Stimulated activated CD4-positive, alpha-beta T cell treated with anti-CD3 and anti-CD28 coated beads, Interleukin-4, amount 100 ng/mL, for 1 hour (primary cell): ENCODE data around the gene NBEA.
"Not testable (repeated sequence)": the region's sequence is repeated elsewhere in the genome, so short reads cannot be mapped to it uniquely, and the experiment has no call there.

ENCODE experiments used
- DNase-seq: peaks from one replicate; pipeline ENCODE4 v3.0.0-alpha.2; 2020

NBEA gene

DNA sequence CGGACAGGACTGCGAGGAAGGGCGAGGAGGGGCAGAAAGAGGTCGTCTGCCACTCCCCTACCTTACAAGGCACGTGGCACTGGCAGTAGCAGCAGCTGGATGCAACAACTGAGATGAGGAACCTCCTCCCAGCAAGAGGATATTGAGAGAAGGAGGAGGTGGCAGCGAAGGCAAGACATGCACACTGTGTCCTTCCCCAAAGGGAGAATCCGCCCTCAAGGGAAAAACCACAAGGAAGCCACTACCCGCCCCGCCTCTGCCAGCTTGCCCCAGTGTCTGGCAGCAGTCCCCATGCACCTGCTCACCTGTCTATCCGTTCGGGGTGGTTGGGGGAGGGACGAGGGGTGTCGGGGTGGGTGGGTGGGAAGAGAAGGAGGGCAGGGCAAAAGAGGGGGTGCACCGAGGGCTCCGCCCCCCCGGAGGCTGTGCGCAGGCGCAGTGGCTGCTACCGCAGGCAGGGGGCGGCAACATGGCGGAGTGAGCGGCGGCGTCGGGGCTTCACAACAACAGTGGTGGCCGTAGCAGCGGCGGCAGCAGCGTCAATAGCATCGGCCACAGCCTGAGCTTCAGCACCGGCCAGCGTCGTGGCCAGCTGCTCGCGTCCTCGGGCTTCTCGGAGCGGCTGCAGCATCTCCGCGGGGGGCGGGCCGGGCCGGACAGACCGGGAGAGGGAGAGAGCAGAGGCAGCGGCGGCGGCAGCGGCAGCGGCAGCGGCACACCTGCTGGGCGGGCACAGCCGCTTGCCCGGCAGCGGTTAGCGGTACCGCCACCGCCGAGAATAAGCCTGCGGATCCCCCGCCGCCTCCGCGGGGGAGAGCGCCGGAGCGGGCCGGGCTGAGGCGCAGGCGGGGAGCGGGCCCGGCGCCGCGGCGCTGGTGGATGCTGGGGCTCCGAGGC, at the start of gene NBEA:
NBEA (plus strand) TSS at position 436 of the 897 bp plus-strand sequence. CDS start 551 bp downstream, outside the sequence.
- peak; percentile 79 for DNase-seq

DNA sequence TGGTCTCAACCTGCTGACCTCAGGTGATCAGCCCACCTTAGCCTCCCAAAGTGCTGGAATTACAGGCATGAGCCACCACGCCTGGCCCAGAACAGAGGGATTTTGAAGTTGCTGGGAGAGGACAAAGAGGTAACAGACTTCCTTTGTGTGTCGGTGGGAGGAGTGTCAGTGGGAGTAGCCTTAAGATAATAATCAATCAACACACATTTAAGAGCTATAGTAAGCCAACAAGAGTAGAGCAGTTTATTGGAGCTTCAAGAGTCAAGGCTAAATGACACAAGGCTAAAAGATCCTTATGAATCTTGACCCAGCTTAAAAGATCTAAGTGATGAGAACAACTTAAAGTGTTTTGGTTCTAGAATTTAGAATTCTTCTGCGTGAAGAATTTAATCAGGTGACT, 47.3 kb upstream of the NBEA start:
- DNase-seq, result no peak

DNA sequence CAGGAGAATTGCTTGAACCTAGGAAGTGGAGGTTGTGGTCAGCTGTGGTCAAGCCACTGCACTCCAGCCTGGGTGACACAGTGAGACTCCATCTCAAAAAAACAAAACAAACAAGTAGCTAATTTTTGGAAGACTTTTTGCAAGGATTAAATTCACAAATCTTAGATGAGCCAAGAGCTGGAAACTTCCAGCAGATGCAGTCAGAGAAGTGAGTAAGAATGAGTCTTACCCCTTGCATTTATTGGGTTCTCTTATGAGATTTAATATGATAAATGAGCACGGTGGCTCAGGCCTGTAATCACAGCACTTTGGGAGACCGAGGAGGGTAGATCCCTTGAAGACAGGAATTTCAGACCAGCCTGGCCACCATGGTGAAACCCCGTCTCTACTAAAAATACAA, 44.9 kb upstream of the NBEA start:
- no peak for DNase-seq

- DNase-seq, result no peak
These were observed 42.2 kb upstream of the NBEA start for GRCh38 chr13:34899888-34900287.

GRCh38 chr13:34900288-34900739, 41.8 kb upstream of the NBEA start:
- no peak for DNase-seq

GRCh38 chr13:34901572-34901971, 40.5 kb upstream of the NBEA start:
- no peak for DNase-seq

- DNase-seq, result no peak
These were observed 30.9 kb upstream of the NBEA start for GRCh38 chr13:34911159-34911558.

DNA sequence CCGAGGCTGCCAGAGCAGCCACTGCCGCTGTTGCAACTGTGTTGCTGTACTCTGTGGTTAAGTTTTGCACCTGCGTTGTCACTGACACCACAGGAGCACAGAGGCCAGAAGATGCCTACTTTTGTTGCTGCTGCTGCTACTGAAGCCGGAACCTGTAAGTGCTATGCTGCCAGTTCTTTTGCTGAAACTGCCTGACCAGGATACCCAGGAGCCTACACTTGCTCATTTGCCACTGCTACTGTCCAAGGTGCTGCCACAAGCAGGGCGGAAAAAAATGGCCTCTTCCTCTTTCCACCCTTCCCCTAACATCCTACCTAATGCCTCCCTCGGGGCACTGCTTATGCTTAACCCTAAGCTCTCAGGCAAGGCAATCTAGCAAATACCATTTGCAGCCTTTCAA, 29.0 kb upstream of the NBEA start:
- DNase-seq, result no peak

GRCh38 chr13:34914416-34914815, 27.7 kb upstream of the NBEA start:
- DNase-seq, result no peak

DNA sequence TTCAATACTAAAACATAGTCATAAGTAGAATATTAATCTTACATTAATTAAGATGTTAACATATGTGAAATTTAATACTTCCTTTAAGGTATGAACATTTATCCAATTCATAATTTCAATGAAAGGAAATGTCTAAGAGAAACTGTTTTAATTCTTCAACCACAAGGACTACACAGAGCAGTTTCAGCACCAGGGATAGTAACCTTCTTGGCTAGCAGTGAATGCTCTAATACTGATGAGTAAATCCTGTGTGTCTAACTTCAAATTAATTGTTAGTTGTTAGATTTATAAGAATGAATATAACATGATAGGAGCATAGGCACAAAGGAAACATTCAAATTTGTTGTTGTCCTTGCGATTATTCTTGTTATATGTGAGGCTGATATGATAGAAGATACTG, 15.6 kb upstream of the NBEA start:
- no peak for DNase-seq

DNA sequence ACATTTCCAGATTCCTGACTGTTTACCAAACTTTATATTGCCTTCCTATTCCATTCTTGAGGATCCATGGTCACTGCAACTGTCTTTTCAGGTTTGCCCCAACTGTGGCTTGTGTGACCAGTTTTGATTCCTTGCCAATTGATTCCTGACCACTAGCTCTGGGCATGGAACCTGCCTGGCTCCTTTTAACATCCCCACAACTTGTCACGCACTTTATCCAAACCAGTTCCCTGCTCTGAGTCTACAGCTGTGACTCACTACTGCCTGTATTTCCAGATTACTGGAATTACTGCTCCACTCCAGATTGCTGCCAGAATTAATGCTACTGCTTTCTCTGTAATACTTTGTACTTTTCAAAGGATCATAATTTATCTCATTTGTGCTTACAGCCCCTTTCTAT, 13.4 kb upstream of the NBEA start:
- not testable (repeated sequence) for DNase-seq

- DNase-seq, result no peak
These were observed 10.5 kb upstream of the NBEA start for GRCh38 chr13:34931572-34931971.

- no peak for DNase-seq
These were observed 8.7 kb upstream of the NBEA start for GRCh38 chr13:34933349-34933748.

DNA sequence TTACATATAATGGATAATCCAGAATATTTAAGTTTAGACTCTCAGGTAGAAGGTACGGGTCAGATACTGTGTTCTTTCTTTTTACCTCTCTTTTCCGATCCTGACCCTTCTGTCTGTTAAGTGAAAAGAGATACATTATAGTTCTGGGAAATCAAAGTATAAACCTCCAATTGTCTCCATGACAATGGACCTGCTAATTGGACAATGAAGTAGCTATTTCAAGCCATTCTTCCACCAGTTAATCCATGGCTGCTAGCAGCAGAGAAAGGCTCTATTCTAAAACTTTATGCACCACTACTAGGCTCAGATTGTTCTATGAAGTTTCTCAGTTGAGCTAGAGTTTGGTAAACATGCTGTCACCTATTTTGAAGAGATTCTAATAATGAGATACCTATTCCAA, 8.3 kb upstream of the NBEA start:
- DNase-seq, result no peak

DNA sequence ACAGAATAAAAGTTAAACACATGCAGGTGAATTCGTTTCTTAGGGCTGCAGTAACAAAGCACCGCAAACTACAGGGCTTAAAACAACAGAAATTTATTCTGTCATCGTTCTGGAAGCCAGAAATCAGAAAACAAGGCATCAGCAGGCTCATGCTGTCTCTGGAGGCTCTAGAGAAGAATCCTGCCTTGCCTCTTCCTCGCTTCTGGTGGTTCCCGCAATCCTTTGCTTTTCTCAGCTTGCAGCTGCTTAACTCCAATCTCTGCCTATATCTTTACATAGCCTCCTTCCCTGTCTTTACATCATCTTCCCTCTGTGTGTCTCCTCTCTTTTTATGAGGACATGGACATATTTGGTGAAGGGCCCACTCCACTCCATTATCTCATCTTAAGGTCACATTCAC, 6.2 kb upstream of the NBEA start:
- DNase-seq, result no peak

DNA sequence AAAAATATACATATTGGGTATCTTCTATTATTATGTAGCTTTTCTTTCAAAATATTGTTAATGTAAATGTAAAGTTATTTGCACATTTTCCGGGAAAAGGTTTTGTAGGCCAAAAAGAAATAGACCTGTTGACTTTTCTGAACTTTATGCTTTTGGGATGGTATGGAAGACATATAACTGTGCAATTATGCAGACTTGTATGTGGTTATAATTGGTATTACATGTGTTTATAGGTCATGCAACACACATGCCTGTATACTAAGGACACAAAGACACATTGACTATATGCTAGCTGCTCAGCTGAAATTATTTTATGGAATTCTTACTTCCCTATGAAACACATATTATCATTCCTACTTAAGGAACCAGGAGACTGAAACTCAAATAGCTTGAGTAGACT, 2.3 kb upstream of the NBEA start:
- DNase-seq, result no peak

DNA sequence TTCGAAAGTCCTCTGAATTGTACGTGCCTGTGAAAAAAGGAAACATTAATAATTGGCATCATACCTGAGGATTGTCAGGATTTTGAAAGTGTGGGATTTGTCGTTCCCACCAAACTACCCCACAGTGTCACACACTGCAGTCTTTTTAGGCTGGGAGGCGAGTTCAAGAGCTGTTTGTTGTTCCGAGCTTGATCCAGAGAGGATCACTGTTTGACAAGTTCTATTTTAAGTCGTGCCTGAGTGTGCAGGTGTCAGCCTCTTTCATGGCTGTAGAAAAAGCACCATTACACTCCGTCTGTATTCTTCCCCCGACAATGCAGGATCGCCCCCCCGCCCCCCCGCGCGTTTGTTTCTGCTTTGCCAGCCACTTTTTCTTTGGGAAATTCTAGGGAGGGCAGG, 635 bp upstream of the NBEA start:
- no peak for DNase-seq

GRCh38 chr13:34942732-34943435, 814 bp downstream of the NBEA start:
- peak; percentile 2 for DNase-seq

DNA sequence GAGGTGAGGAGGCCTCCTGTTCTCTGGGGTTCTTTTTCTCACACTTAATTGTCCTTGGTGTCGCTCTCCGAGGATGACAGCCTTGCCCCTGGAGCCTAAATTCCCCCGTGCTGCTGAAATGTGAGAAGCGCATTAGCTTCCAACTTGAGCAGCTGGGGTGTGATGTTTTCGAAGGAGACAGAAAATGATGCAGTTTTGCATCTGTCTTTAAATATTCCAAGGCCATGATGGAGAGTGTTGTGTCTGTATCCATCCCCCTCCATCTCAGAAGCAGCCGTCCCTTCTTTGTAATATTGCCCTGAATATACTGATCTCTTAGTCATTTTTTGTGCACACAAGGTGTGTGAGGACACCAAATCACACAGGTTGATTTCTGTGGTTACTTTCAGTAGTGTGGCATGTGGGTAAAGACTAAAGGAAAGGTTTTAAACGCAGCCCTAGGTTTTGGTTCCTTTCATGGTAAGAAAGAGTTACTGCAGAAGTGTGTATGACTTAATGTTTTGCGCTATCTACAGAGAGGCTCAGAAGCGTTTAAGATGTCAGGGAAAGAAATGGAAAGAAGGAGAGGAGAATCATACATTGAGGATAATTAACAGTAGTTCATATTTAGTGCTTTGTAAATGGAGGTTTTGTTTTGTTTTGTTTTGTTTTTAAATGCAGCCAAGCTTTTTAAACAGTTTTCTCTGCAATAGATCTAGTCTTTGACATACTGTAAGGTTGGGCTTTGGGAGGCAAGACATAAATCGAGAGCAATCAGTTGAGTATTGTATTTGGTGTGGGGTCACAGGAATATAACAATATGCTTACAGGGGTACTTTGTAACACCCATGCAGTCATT, 1.6 kb downstream of the NBEA start:
- DNase-seq, result no peak

GRCh38 chr13:34944274-34944634, 2.2 kb downstream of the NBEA start:
- no peak for DNase-seq

DNA sequence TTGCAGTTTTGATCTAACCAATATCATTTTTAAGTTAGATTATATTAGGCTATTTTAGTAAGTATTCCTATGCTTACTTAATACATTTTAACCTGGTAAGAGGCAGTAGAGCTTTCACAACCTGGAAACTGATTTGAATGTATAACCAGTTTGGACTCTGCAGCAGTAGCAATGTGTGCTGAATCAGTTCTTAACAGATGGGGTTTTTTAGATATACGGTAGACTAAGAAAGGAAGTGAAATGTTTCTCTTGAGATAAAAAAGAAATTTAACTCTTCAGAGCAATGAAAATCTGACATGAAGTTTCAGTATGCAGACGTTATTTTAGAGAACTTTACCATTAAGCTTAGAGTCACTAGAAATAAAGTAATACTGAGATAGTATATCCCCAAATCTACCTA, 2.7 kb downstream of the NBEA start:
- no peak for DNase-seq

- no peak for DNase-seq
These were observed 9.5 kb downstream of the NBEA start for GRCh38 chr13:34951528-34951927.

- no peak for DNase-seq
These were observed 17.4 kb downstream of the NBEA start for GRCh38 chr13:34959489-34959888.
